ENCODE measurements around the gene EDEM3. TPM values are rescaled to one million over a fixed set of nuclear protein-coding genes. Genes with fewer than 3 reads are reported as not detected.
"Not testable (repeated sequence)": the region's sequence is repeated elsewhere in the genome, so short reads cannot be mapped to it uniquely, and the experiment has no call there.

Gene EDEM3
- total RNA-seq, 1 donor from 2014 or later = 37.5 TPM

DNA sequence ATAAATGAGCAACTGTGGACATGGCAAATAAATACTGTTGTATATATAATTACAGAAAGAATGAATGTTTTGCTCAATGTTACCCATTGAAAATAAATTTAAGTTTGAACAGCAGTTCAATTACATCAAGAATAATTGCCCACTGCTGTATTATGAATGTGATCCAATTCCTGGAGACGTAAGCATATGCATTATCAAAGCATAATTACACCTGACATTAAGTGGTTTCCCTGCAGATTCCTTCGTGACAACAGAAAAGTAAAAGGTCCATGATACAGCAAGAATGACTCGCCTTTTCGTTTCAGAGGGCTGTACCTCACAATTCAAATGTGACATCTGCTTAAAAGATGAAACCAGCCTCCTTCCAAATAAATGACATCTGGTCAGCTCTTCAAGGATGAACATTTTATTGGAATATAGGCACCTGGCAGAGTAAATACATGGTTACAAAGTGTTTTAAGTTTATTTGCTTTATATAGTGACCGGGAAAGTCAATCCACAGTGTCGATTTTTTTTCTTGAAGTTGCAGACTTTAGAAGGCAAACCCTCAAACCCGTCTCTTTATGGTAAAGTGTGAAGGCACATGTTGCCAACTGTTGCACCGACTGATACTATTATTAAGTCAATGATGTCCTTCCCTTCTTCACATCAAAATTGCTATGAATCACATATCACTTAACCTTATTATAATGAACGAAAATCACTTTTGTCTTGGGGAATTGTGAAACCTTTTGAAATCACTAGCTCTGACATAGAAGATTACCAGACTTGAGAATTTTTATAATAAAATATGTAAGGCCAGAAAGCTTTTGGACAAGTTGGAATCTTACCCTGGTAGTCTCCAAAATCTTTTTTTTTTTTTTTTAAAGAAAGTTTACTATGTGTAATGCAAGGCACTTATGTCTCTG lies 36.2 kb upstream of the EDEM3 start:
- H3K4me1 Mint-ChIP-seq (ENCODE audit: low read depth) = peaks cover 14% of the 10 kb centered on the region
- H3K9me3 Mint-ChIP-seq (ENCODE audit: low read depth) = peaks cover 2% of the 10 kb centered on the region
- TF ChIP-seq, protein P1, sequence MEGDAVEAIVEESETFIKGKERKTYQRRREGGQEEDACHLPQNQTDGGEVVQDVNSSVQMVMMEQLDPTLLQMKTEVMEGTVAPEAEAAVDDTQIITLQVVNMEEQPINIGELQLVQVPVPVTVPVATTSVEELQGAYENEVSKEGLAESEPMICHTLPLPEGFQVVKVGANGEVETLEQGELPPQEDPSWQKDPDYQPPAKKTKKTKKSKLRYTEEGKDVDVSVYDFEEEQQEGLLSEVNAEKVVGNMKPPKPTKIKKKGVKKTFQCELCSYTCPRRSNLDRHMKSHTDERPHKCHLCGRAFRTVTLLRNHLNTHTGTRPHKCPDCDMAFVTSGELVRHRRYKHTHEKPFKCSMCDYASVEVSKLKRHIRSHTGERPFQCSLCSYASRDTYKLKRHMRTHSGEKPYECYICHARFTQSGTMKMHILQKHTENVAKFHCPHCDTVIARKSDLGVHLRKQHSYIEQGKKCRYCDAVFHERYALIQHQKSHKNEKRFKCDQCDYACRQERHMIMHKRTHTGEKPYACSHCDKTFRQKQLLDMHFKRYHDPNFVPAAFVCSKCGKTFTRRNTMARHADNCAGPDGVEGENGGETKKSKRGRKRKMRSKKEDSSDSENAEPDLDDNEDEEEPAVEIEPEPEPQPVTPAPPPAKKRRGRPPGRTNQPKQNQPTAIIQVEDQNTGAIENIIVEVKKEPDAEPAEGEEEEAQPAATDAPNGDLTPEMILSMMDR (IDR thresholded peaks at IDR 0.05; ENCODE audit: unreplicated experiment) = no peak

DNA sequence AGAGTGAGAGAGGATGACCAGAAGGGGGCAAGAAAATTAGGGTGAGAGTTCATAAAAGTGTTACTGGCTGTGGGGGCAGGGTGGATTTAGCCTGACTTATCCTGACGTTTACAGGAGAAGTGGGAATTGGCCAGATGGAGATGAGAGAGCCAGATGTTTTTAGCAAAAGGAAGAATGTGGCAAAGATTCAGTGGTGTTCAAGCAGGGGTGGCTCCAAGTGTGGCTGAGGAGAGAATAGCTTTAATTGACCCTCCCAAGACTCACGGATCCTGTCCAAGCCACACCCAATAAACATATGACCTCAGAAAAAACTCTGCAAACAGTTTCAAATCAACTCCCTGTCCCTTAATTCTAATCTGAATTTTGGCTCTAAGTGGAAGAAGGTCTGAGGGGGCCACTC lies 35.2 kb upstream of the EDEM3 start:
- Mint-ChIP-seq H3K27ac (no peak overlapping the region), H3K9me3 (ENCODE audit: low read depth) (peaks cover 6% of the 10 kb centered on the region), H3K4me3 (ENCODE audit: low read depth) (no peak overlapping the region), H3K36me3 (ENCODE audit: insufficient read depth) (peaks cover under 1% of the 10 kb centered on the region), H3K4me1 (ENCODE audit: low read depth) (peaks cover 14% of the 10 kb centered on the region), H3K27me3 (no peaks in the 10 kb centered on the region)
- TF ChIP-seq, protein P1 (IDR thresholded peaks at IDR 0.05; ENCODE audit: unreplicated experiment) = no peak
- DNase-seq (ENCODE audit: low spot score, unreplicated experiment) = no peak

More for the DNA sequence above, 36.2 kb upstream of the EDEM3 start:
- Mint-ChIP-seq H3K27ac (no peak overlapping the region), H3K27me3 (no peaks in the 10 kb centered on the region), H3K36me3 (ENCODE audit: insufficient read depth) (peaks cover 5% of the 10 kb centered on the region), H3K4me3 (ENCODE audit: low read depth) (no peak overlapping the region)
- no peak for DNase-seq (ENCODE audit: low spot score, unreplicated experiment)

DNA sequence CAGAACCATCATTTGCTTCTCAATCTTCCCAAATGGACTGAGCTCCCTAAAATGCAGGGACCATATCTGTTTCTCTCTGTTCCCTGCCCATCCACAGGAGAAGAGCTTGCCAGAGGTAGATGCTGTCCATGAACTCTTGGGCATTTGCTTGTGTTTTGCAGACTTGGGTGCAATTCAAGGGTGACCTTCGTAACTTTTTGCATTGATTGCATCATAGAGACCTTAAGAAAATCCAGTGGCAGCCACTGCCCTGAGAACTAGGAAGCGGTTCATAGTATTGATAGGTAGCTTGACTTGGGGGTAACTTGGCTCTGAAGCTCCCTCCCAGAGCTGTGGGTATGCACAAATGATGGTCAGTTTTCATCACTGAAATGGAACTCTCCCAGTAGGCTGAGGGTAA lies 34.3 kb upstream of the EDEM3 start:
- Mint-ChIP-seq H3K27me3 (no peaks in the 10 kb centered on the region), H3K4me3 (ENCODE audit: low read depth) (no peak overlapping the region), H3K9me3 (ENCODE audit: low read depth) (peaks cover 12% of the 10 kb centered on the region), H3K36me3 (ENCODE audit: insufficient read depth) (peaks cover 4% of the 10 kb centered on the region), H3K27ac (no peak overlapping the region), H3K4me1 (ENCODE audit: low read depth) (peaks cover 14% of the 10 kb centered on the region)
- no peak for DNase-seq (ENCODE audit: low spot score, unreplicated experiment)
- TF ChIP-seq, protein P1 (IDR thresholded peaks at IDR 0.05; ENCODE audit: unreplicated experiment) = no peak

DNA sequence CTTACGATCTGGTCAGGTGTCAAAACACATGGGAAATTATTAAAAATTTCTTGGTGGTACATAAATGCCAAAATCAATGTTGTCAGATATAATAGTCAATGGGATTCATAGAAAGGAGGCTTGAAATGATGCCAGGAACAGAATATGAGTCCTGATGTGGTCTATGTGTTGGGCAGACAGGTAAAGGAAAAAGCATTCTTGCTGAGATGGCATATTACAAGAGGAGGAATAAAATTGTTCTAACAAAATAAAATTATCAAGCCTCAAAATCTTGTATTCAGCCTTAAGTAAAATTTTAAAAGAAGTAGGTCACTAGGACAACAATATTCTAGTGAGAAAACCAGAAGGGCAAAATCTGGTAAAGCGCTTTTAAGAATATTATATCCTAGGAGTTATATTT lies 30.9 kb upstream of the EDEM3 start:
- Mint-ChIP-seq H3K4me1 (ENCODE audit: low read depth) (peaks cover 4% of the 10 kb centered on the region), H3K9me3 (ENCODE audit: low read depth) (peaks cover 28% of the 10 kb centered on the region), H3K27ac (no peak overlapping the region), H3K36me3 (ENCODE audit: insufficient read depth) (peaks cover 10% of the 10 kb centered on the region), H3K27me3 (no peaks in the 10 kb centered on the region), H3K4me3 (ENCODE audit: low read depth) (no peak overlapping the region)
- TF ChIP-seq, protein P1 (IDR thresholded peaks at IDR 0.05; ENCODE audit: unreplicated experiment) = no peak
- DNase-seq (ENCODE audit: low spot score, unreplicated experiment) = no peak

- not testable (repeated sequence) for H3K36me3 Mint-ChIP-seq (ENCODE audit: insufficient read depth); H3K27ac Mint-ChIP-seq; DNase-seq (ENCODE audit: low spot score, unreplicated experiment); H3K4me1 Mint-ChIP-seq (ENCODE audit: low read depth); H3K4me3 Mint-ChIP-seq (ENCODE audit: low read depth); H3K27me3 Mint-ChIP-seq
- peaks cover 28% of the 10 kb centered on the region for H3K9me3 Mint-ChIP-seq (ENCODE audit: low read depth)
These were observed 29.1 kb upstream of the EDEM3 start for GRCh38 chr1:184783723-184784122.

GRCh38 chr1:184781941-184782340 lies 27.3 kb upstream of the EDEM3 start:
- Mint-ChIP-seq H3K4me1 (ENCODE audit: low read depth) (no peaks in the 10 kb centered on the region), H3K27ac (no peak overlapping the region), H3K36me3 (ENCODE audit: insufficient read depth) (peaks cover 10% of the 10 kb centered on the region), H3K9me3 (ENCODE audit: low read depth) (peaks cover 25% of the 10 kb centered on the region), H3K4me3 (ENCODE audit: low read depth) (no peak overlapping the region), H3K27me3 (no peaks in the 10 kb centered on the region)
- TF ChIP-seq, protein P1 (IDR thresholded peaks at IDR 0.05; ENCODE audit: unreplicated experiment) = no peak
- DNase-seq (ENCODE audit: low spot score, unreplicated experiment) = no peak
